B cell (primary cell): ENCODE results near the gene TBC1D22A.

Experiments used
- CTCF ChIP-seq: fragments of 200-600 bp; IDR thresholded peaks from one replicate; pipeline ENCODE4 v1.8.0; 2022; ENCODE audit warnings: antibody characterized with exemption, mild to moderate bottlenecking
- EZH2 ChIP-seq: IDR thresholded peaks from 2 replicates; pipeline ENCODE4 v1.6.1; 2012; ENCODE audit warnings: borderline replicate concordance, low read depth, mild to moderate bottlenecking, moderate library complexity, low read length; ENCODE audit not compliant: insufficient read depth, poor library complexity, severe bottlenecking

- TF ChIP-seq CTCF: no peak
- no peak for TF ChIP-seq EZH2
These were observed 356.7 kb downstream of the TBC1D22A start for GRCh38 chr22:47119181-47119580.
